ENCODE results near the gene PLEKHM2. TPM values are rescaled to one million over a fixed set of nuclear protein-coding genes. Genes with fewer than 3 reads are reported as not detected.
A peak's percentile ranks its signal among the peaks of the same experiment; 100 is the strongest.
"Not testable (repeated sequence)": the region's sequence is repeated elsewhere in the genome, so short reads cannot be mapped to it uniquely, and the experiment has no call there.

PLEKHM2 gene
- polyA plus RNA-seq, 1 donor from 2014 or later, result 8.2 TPM

GRCh38 chr1:15683345-15684039 lies 628 bp upstream of the PLEKHM2 start:
- Mint-ChIP-seq H3K27me3 (no peaks in the 10 kb centered on the region), H3K9me3 (peaks cover 0 to 2% (median 0%) of the 10 kb centered on the region in 3 donors), H3K27ac (peak overlapping the region in 2 of 3 donors; percentile 99 to 100), H3K36me3 (peaks cover 4% of the 10 kb centered on the region), H3K4me3 (peak overlapping the region; percentile 76 to 89 (median 84)), H3K4me1 (peaks cover 43 to 49% (median 43%) of the 10 kb centered on the region in 3 donors)

- H3K36me3 Mint-ChIP-seq, result peaks cover 3% of the 10 kb centered on the region
- peak overlapping the region; percentile 91 to 98 (median 95) for H3K27ac Mint-ChIP-seq
- no peaks in the 10 kb centered on the region for H3K27me3 Mint-ChIP-seq
- H3K4me3 Mint-ChIP-seq, result peak overlapping the region; percentile 80 to 95 (median 92)
- H3K9me3 Mint-ChIP-seq, result no peaks in the 10 kb centered on the region
- peaks cover 35 to 44% (median 42%) of the 10 kb centered on the region in 3 donors for H3K4me1 Mint-ChIP-seq
Observed at GRCh38 chr1:15684468-15685291, 560 bp downstream of the PLEKHM2 start.

GRCh38 chr1:15685820-15686219 lies 1.7 kb downstream of the PLEKHM2 start:
- peaks cover 3% of the 10 kb centered on the region for H3K36me3 Mint-ChIP-seq
- H3K27me3 Mint-ChIP-seq, result no peaks in the 10 kb centered on the region
- peak overlapping the region; percentile 6 to 98 (median 91) for H3K27ac Mint-ChIP-seq
- H3K4me1 Mint-ChIP-seq, result peaks cover 40 to 43% (median 43%) of the 10 kb centered on the region in 3 donors
- H3K4me3 Mint-ChIP-seq, result peak overlapping the region; percentile 24 to 95 (median 64)
- H3K9me3 Mint-ChIP-seq, result no peaks in the 10 kb centered on the region

GRCh38 chr1:15687446-15687845 lies 3.3 kb downstream of the PLEKHM2 start:
- Mint-ChIP-seq H3K27ac (peak overlapping the region in 1 of 3 donors; percentile 76), H3K27me3 (no peaks in the 10 kb centered on the region), H3K4me3 (peak overlapping the region in 1 of 4 donors; percentile 80), H3K36me3 (peaks cover 3% of the 10 kb centered on the region), H3K4me1 (peaks cover 28 to 41% (median 32%) of the 10 kb centered on the region in 3 donors), H3K9me3 (no peaks in the 10 kb centered on the region)

GRCh38 chr1:15690317-15690716 lies 6.2 kb downstream of the PLEKHM2 start:
- Mint-ChIP-seq H3K27me3 (no peaks in the 10 kb centered on the region), H3K27ac (peak overlapping the region in 2 of 3 donors; percentile 67 to 82), H3K4me3 (peak overlapping the region in 1 of 4 donors; percentile 59), H3K36me3 (peaks cover 3% of the 10 kb centered on the region), H3K4me1 (peaks cover 31 to 50% (median 32%) of the 10 kb centered on the region in 3 donors), H3K9me3 (no peaks in the 10 kb centered on the region)

- Mint-ChIP-seq H3K36me3 (peaks cover 3% of the 10 kb centered on the region), H3K4me3 (no peak overlapping the region), H3K4me1 (peaks cover 22 to 42% (median 24%) of the 10 kb centered on the region in 3 donors), H3K27me3 (no peaks in the 10 kb centered on the region), H3K27ac (peak overlapping the region in 2 of 3 donors; percentile 37 to 78), H3K9me3 (no peaks in the 10 kb centered on the region)
Observed at GRCh38 chr1:15691434-15692032, 7.4 kb downstream of the PLEKHM2 start.

- Mint-ChIP-seq H3K27ac (peak overlapping the region in 2 of 3 donors; percentile 37 to 78), H3K4me1 (peaks cover 29 to 49% (median 31%) of the 10 kb centered on the region in 3 donors), H3K36me3 (peaks cover 5% of the 10 kb centered on the region), H3K9me3 (no peaks in the 10 kb centered on the region), H3K4me3 (peak overlapping the region in 1 of 4 donors; percentile 46), H3K27me3 (no peaks in the 10 kb centered on the region)
Observed at GRCh38 chr1:15692121-15692682, 8.1 kb downstream of the PLEKHM2 start.

- H3K4me3 Mint-ChIP-seq, result no peak overlapping the region
- H3K4me1 Mint-ChIP-seq, result peaks cover 26 to 47% (median 32%) of the 10 kb centered on the region in 3 donors
- peak overlapping the region in 1 of 3 donors; percentile 62 for H3K27ac Mint-ChIP-seq
- peaks cover 2% of the 10 kb centered on the region for H3K36me3 Mint-ChIP-seq
- no peaks in the 10 kb centered on the region for H3K9me3 Mint-ChIP-seq
- H3K27me3 Mint-ChIP-seq, result no peaks in the 10 kb centered on the region
Observed at GRCh38 chr1:15693371-15693770, 9.3 kb downstream of the PLEKHM2 start.

- peaks cover 24 to 39% (median 33%) of the 10 kb centered on the region in 3 donors for H3K4me1 Mint-ChIP-seq
- no peaks in the 10 kb centered on the region for H3K27me3 Mint-ChIP-seq
- peak overlapping the region; percentile 91 to 96 (median 94) for H3K27ac Mint-ChIP-seq
- no peaks in the 10 kb centered on the region for H3K9me3 Mint-ChIP-seq
- peak overlapping the region; percentile 80 to 95 (median 90) for H3K4me3 Mint-ChIP-seq
- peaks cover 2% of the 10 kb centered on the region for H3K36me3 Mint-ChIP-seq
Observed at GRCh38 chr1:15696956-15697521, 12.9 kb downstream of the PLEKHM2 start.

GRCh38 chr1:15698201-15698600 lies 14.1 kb downstream of the PLEKHM2 start:
- Mint-ChIP-seq H3K36me3 (peaks cover 2% of the 10 kb centered on the region), H3K27ac (peak overlapping the region; percentile 59 to 94 (median 91)), H3K4me3 (peak overlapping the region in 2 of 4 donors; percentile 17 to 33), H3K27me3 (no peaks in the 10 kb centered on the region), H3K9me3 (no peaks in the 10 kb centered on the region), H3K4me1 (peaks cover 25 to 35% (median 34%) of the 10 kb centered on the region in 3 donors)

- not testable (repeated sequence) for H3K36me3 Mint-ChIP-seq, H3K27me3 Mint-ChIP-seq, H3K4me3 Mint-ChIP-seq, H3K9me3 Mint-ChIP-seq
- peaks cover 29 to 38% (median 35%) of the 10 kb centered on the region in 3 donors for H3K4me1 Mint-ChIP-seq
- H3K27ac Mint-ChIP-seq, result peak overlapping the region in 2 of 3 donors; percentile 26 to 94
Observed at GRCh38 chr1:15699321-15699720, 15.2 kb downstream of the PLEKHM2 start.

- Mint-ChIP-seq H3K36me3 (peaks cover 2% of the 10 kb centered on the region), H3K27ac (peak overlapping the region in 2 of 3 donors; percentile 16 to 87), H3K4me1 (peaks cover 22 to 30% (median 29%) of the 10 kb centered on the region in 3 donors), H3K4me3 (no peak overlapping the region), H3K9me3 (no peaks in the 10 kb centered on the region), H3K27me3 (no peaks in the 10 kb centered on the region)
Observed at GRCh38 chr1:15700508-15700907, 16.4 kb downstream of the PLEKHM2 start.

GRCh38 chr1:15701784-15702183 lies 17.7 kb downstream of the PLEKHM2 start:
- H3K9me3 Mint-ChIP-seq, result no peaks in the 10 kb centered on the region
- H3K27ac Mint-ChIP-seq, result no peak overlapping the region
- H3K4me1 Mint-ChIP-seq, result peaks cover 20 to 32% (median 28%) of the 10 kb centered on the region in 3 donors
- H3K36me3 Mint-ChIP-seq, result peaks cover 4% of the 10 kb centered on the region
- peak overlapping the region in 1 of 4 donors; percentile 73 for H3K4me3 Mint-ChIP-seq
- H3K27me3 Mint-ChIP-seq, result no peaks in the 10 kb centered on the region
